Smooth muscle cell (in vitro differentiated cells): ENCODE results near the gene BLCAP. TPM values are rescaled to one million over a fixed set of nuclear protein-coding genes. Genes with fewer than 3 reads are reported as not detected.

Source experiments
- DNase-seq: peaks from one replicate; lab custom pipeline; 2025; ENCODE audit not compliant: unreplicated experiment; lab: John Stamatoyannopoulos, UW
- H2AFZ ChIP-seq: fragments of 200-600 bp; sonication (generic); 2 replicates; pipeline ENCODE4 v1.6.0; 2016; ENCODE audit warnings: antibody characterized with exemption, low read depth, mild to moderate bottlenecking
- H3F3A ChIP-seq: fragments of 200-600 bp; sonication (generic); 2 replicates; pipeline ENCODE4 v1.6.0; 2017; ENCODE audit warnings: antibody characterized with exemption, low read depth
- H3K27ac ChIP-seq: fragments of 200-600 bp; sonication (generic); 2 replicates; pipeline ENCODE4 v1.5.1; 2016; ENCODE audit warnings: low read depth, mild to moderate bottlenecking
- H3K27me3 ChIP-seq: fragments of 200-600 bp; sonication (generic); 2 replicates; pipeline ENCODE4 v1.6.1; 2016; ENCODE audit warnings: low read depth, mild to moderate bottlenecking
- H3K36me3 ChIP-seq: fragments of 200-600 bp; sonication (generic); 2 replicates; pipeline ENCODE4 v1.5.1; 2016; ENCODE audit warnings: low read depth
- H3K4me1 ChIP-seq: fragments of 200-600 bp; sonication (generic); 2 replicates; pipeline ENCODE4 v1.5.1; 2016; ENCODE audit warnings: low read depth
- H3K4me2 ChIP-seq: fragments of 200-600 bp; sonication (generic); 2 replicates; pipeline ENCODE4 v1.6.0; 2016; ENCODE audit warnings: mild to moderate bottlenecking
- H3K4me3 ChIP-seq: fragments of 200-600 bp; sonication (generic); 2 replicates; pipeline ENCODE4 v1.5.1; 2016; ENCODE audit warnings: mild to moderate bottlenecking
- H3K79me2 ChIP-seq: fragments of 200-600 bp; sonication (generic); 2 replicates; pipeline ENCODE4 v1.6.0; 2016; ENCODE audit warnings: low read depth, mild to moderate bottlenecking
- H3K9ac ChIP-seq: fragments of 200-600 bp; sonication (generic); 2 replicates; pipeline ENCODE4 v1.6.0; 2016; ENCODE audit warnings: low read depth
- H3K9me3 ChIP-seq: fragments of 200-600 bp; sonication (generic); replicated peaks from 2 replicates; pipeline ENCODE4 v1.5.1; 2016; ENCODE audit warnings: low read depth
- H4K20me1 ChIP-seq: fragments of 200-600 bp; sonication (generic); 2 replicates; pipeline ENCODE4 v1.6.0; 2016; ENCODE audit warnings: low read depth
- WGBS: methylation state at CpG from one replicate; pipeline ENCODE4 v1.1.7; 2016; ENCODE audit warnings: low lambda C conversion rate; 5-methylcytosine and 5-hydroxymethylcytosine counted together
- polyA plus RNA-seq: library from polyadenylated mRNA; unstranded; fragments of >200 nt; fragmentation: Nextera tagmentation; extraction: Ambion mirVana; gene quantifications from 2 replicates; pipeline ENCODE4 v1.2.1, GENCODE V29; 2016
- total RNA-seq: library from RNA; depleted of rRNA; stranded (reverse); fragments of >200 nt; gene quantifications from 2 replicates; pipeline ENCODE4 v1.2.3, GENCODE V29; 2014
- TF ChIP-seq, protein P1 (sequence below): fragments of 200-600 bp; sonication (generic); IDR thresholded peaks from 2 replicates; pipeline ENCODE4 v1.5.1; 2017; ENCODE audit warnings: borderline replicate concordance, mild to moderate bottlenecking, antibody characterized with exemption; ENCODE audit not compliant: insufficient read depth, poor library complexity, severe bottlenecking

The BLCAP gene
- total and polyA plus RNA-seq, 2 experiments from 2014 or later: 34.2 to 45.9 TPM

DNA sequence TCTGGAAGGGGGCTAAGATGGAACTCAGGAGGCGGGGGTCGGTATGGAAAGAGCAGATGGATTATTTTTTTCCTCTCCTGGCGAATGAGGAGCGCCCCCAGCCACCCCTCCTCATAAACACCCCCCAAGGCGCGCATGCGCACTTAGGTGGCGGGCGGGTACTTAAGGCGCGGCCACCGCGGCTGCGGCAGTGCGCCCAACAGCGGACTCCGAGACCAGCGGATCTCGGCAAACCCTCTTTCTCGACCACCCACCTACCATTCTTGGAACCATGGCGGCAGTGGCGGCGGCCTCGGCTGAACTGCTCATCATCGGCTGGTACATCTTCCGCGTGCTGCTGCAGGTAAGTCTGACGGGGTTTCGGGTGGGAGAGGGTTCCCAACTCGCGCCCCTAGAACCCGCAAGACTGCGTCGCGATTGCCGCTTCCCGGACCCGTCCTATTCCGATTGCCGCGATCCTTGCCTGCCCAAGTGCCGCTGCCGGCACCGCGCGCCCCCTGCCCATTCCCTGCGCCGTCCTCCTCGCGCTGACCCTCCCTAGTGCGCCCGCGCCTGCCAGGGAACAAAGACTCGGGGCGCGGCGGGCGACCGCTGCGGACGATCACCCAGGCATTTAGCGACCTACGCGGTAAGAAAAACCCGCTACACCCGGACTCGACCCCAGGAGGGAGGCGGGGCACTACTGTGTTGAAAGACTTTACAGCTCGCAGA, 6.5 kb downstream of the BLCAP start, which contains the start of gene NNAT:
Gene NNAT (plus strand): TSS at position 190 of the 711 bp plus-strand sequence. CDS start 82 bp downstream, at position 272.
- H3K9me3 ChIP-seq: no peaks in the 10 kb centered on the region
- DNase-seq: no peak
- H3K27me3 ChIP-seq: no peaks in the 10 kb centered on the region
- TF ChIP-seq, protein P1, sequence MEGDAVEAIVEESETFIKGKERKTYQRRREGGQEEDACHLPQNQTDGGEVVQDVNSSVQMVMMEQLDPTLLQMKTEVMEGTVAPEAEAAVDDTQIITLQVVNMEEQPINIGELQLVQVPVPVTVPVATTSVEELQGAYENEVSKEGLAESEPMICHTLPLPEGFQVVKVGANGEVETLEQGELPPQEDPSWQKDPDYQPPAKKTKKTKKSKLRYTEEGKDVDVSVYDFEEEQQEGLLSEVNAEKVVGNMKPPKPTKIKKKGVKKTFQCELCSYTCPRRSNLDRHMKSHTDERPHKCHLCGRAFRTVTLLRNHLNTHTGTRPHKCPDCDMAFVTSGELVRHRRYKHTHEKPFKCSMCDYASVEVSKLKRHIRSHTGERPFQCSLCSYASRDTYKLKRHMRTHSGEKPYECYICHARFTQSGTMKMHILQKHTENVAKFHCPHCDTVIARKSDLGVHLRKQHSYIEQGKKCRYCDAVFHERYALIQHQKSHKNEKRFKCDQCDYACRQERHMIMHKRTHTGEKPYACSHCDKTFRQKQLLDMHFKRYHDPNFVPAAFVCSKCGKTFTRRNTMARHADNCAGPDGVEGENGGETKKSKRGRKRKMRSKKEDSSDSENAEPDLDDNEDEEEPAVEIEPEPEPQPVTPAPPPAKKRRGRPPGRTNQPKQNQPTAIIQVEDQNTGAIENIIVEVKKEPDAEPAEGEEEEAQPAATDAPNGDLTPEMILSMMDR: no peak
- peaks cover 99% of the 10 kb centered on the region for H4K20me1 ChIP-seq
- peaks cover 4% of the 10 kb centered on the region for H3F3A ChIP-seq
- H3K9ac ChIP-seq: no peak within 1 kb of the TSS
- H3K4me1 ChIP-seq: peaks cover 20% of the 10 kb centered on the region
- no peak within 1 kb of the TSS for H3K4me3 ChIP-seq
- WGBS: 99% methylated on average over 69 of the region's 69 CpGs
- no peak within 1 kb of the TSS for H3K4me2 ChIP-seq
- H3K27ac ChIP-seq: no peak within 1 kb of the TSS
- no peak within 1 kb of the TSS for H2AFZ ChIP-seq
- no peaks in the 10 kb centered on the region for H3K36me3 ChIP-seq
- peaks cover 94% of the 10 kb centered on the region for H3K79me2 ChIP-seq

DNA sequence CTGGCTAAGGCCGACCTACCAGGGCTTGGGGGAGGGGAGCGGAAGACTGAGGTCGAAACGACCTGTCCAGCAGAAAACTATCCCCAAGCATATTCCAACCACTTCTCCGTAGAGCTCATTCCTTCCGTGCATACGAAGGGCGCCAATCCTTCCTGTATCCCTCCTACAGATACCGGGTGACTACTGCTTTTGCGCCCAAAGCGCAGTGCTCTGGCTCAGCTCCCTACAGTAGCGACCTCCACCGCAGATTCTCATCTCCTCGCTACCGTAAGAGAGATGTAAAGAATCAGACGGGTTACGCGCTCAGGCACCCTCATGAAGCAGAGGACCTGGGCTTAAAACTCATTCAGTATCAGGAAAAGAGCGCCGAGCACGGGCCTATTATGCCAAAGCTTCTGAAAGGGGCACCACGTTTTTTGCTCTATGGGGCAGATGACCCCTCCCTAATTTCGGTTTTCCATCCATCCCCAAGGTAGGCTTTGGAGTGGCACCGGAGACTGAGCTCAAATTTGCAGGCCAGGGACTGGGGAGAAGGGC, 7.2 kb downstream of the BLCAP start:
- peaks cover 99% of the 10 kb centered on the region for H4K20me1 ChIP-seq
- H3K4me1 ChIP-seq: peaks cover 16% of the 10 kb centered on the region
- H3K36me3 ChIP-seq: no peaks in the 10 kb centered on the region
- H2AFZ ChIP-seq: no peak overlapping the region
- H3K9me3 ChIP-seq: no peaks in the 10 kb centered on the region
- no peak overlapping the region for H3K9ac ChIP-seq
- H3K27me3 ChIP-seq: no peaks in the 10 kb centered on the region
- H3F3A ChIP-seq: peaks cover 4% of the 10 kb centered on the region
- 96% methylated on average over 24 of the region's 24 CpGs for WGBS
- TF ChIP-seq, protein P1: no peak
- no peak overlapping the region for H3K4me2 ChIP-seq
- H3K27ac ChIP-seq: no peak overlapping the region
- no peak overlapping the region for H3K4me3 ChIP-seq
- peaks cover 94% of the 10 kb centered on the region for H3K79me2 ChIP-seq
- no peak for DNase-seq

DNA sequence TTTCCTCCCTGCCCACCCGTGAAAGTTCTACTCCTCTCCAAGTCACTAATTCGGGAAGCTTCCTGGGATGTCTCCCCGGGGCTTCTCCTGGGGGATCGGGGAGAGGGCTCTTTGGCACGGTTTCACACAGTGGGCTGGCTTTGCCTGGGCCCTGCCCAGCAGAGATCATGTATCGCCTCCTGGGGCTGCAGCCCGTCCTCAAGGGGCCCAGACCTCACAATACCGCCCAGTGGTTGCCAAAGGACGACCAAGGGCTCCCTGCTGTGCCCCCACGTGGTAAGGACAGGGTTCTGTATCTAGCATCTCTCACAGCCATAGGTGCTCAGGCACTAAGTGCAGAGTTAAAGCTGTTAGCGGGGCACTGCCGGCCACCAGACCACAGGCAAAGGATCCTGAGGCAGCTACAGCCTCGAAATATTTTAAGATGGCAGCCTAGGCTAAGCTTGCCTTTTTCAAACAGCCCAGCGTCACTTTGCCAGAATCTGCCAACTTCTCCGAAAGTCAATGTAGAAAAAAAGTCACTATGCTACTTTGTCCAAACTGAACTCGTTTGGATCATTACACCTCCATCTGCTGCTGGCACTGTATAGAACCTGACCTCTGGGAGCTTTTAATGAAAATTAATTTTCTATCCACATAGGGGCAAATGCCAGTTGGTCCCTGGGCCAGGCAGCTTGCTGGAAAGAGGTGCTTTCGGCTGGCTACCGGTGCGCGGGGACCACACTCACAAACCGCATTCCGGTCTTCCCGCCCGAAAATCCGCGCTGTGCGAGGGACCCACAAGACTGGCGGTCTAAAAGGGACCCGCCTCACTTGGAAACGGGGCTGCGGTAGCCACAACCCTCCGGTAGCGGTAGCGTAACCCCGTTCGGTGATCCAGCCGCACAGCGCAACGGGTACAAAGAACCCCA, 7.9 kb downstream of the BLCAP start:
- Histone ChIP-seq H4K20me1 (peaks cover 99% of the 10 kb centered on the region), H3K9me3 (no peaks in the 10 kb centered on the region), H3K4me3 (no peak overlapping the region), H3K27me3 (no peaks in the 10 kb centered on the region), H3K79me2 (peaks cover 94% of the 10 kb centered on the region), H2AFZ (no peak overlapping the region), H3K36me3 (no peaks in the 10 kb centered on the region), H3K4me2 (no peak overlapping the region), H3F3A (peaks cover 4% of the 10 kb centered on the region), H3K9ac (no peak overlapping the region), H3K4me1 (peaks cover 16% of the 10 kb centered on the region), H3K27ac (no peak overlapping the region)
- 90% methylated on average over 39 of the region's 39 CpGs for WGBS
- TF ChIP-seq, protein P1: no peak
- DNase-seq: no peak
